AG09319 (cell line): ENCODE data around the gene ABCA5.

Experiments used
- DNase-seq: peaks from one replicate; pipeline ENCODE4 v3.0.0-alpha.2; 2010; ENCODE audit warnings: low read depth; ENCODE audit errors: extremely low read depth
- CTCF ChIP-seq: IDR thresholded peaks from 2 replicates; pipeline ENCODE4 v1.5.1; 2011; ENCODE audit warnings: low read depth, mild to moderate bottlenecking, inconsistent platforms, low read length, moderate library complexity

Gene ABCA5

DNA sequence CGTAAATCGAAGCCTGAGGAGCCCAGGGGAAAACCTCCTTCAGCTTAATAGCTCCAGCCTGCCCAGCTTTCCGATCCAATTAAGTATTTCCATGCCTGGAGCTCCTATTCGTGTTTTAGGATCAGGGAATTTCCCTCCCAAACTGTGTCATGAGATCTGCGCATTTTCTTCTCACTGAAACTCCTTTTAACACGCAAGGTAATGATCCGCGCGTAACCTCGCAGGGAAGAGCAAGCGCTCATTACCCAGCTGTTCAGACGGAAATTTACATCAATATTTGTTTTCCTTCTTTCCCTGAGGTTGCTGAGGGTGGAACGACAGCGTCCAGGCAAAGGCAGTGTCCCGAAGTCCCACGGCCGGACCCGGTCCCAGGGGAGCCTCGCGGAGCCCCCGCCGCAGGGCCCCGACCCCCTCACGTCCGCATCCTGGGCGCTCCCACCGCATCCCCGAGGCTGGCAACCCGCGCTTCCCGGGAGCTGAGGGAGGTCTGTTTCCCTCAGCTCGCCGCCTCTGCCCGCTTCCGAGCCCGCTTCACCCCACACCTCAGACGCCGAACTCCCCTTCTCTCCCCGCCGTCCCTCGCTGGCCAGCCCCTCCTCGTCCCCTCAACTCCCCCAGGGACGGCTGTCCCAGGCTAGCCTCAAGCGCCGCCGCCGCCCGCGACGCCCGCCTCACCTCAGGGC is 415 bp downstream of the ABCA5 start:
- no peak for DNase-seq
- TF ChIP-seq CTCF = no peak

GRCh38 chr17:69325518-69326376 is 1.2 kb downstream of the ABCA5 start:
- DNase-seq = no peak
- no peak for TF ChIP-seq CTCF

- DNase-seq = no peak
- TF ChIP-seq CTCF = no peak
Observed at GRCh38 chr17:69323806-69324205, 3.1 kb downstream of the ABCA5 start.

- no peak for DNase-seq
- no peak for TF ChIP-seq CTCF
Observed at GRCh38 chr17:69320908-69321238, 6.1 kb downstream of the ABCA5 start.

- no peak for DNase-seq
- no peak for TF ChIP-seq CTCF
Observed at GRCh38 chr17:69320210-69320907, 6.6 kb downstream of the ABCA5 start.

GRCh38 chr17:69317625-69318024 is 9.3 kb downstream of the ABCA5 start:
- DNase-seq = no peak
- TF ChIP-seq CTCF = no peak
